ENCODE results near the gene RPS2. TPM values are rescaled to one million over a fixed set of nuclear protein-coding genes. Genes with fewer than 3 reads are reported as not detected.
A peak's percentile ranks its signal among the peaks of the same experiment; 100 is the strongest.

The RPS2 gene
- total RNA-seq, 1 donor from 2014 or later: 2,286 TPM

DNA sequence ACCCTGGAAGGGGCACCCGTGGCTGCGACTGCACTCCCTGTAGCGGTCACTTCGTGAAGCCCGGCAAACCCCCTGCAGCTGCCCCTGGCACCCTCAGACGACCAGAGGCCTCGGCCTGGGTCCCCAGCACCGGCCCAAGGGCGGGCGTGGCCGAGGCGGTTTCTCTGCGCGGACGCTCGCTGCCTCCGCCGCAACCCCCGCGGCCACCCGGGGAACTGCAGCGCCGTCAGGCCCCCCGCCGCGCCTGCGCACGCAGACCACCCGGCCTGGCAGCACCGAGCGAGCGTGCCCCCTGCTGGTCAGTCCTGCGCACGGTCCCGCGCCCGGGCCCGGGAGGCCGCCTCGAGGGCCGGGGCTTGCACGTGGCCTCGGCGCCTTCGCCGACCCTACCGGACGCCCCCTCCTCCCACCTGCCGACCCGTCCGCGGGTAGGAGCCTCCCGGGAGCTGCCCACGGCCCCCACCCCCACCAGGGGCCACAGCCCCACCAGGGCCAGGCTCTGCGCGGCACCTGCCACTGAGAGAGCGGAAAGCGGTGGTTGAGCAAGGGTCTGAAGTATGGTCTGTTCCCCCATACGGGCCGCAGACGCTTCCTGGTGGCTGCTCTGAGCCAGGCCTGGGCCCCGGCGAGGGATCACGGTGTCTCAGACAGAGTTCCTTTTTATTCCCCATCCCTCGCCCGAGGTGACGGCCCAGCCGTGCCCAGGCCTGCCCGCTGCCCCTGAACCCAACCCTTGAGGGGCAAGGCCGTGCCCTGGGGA lies 34.9 kb downstream of the RPS2 start:
- H3K4me3 Mint-ChIP-seq (ENCODE audit: unreplicated experiment): peak overlapping the region; percentile 57
- H3K36me3 Mint-ChIP-seq (ENCODE audit: unreplicated experiment): no peaks in the 10 kb centered on the region
- no peaks in the 10 kb centered on the region for H3K9me3 Mint-ChIP-seq (ENCODE audit: unreplicated experiment)
- no peak overlapping the region for H3K27ac Mint-ChIP-seq (ENCODE audit: unreplicated experiment)
- DNase-seq (ENCODE audit: extremely low spot score, unreplicated experiment): peak; percentile 99
- TF ChIP-seq, protein P1, sequence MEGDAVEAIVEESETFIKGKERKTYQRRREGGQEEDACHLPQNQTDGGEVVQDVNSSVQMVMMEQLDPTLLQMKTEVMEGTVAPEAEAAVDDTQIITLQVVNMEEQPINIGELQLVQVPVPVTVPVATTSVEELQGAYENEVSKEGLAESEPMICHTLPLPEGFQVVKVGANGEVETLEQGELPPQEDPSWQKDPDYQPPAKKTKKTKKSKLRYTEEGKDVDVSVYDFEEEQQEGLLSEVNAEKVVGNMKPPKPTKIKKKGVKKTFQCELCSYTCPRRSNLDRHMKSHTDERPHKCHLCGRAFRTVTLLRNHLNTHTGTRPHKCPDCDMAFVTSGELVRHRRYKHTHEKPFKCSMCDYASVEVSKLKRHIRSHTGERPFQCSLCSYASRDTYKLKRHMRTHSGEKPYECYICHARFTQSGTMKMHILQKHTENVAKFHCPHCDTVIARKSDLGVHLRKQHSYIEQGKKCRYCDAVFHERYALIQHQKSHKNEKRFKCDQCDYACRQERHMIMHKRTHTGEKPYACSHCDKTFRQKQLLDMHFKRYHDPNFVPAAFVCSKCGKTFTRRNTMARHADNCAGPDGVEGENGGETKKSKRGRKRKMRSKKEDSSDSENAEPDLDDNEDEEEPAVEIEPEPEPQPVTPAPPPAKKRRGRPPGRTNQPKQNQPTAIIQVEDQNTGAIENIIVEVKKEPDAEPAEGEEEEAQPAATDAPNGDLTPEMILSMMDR (IDR thresholded peaks at IDR 0.05): peak; percentile 96
- peaks cover 2% of the 10 kb centered on the region for H3K4me1 Mint-ChIP-seq (ENCODE audit: unreplicated experiment)
- no peaks in the 10 kb centered on the region for H3K27me3 Mint-ChIP-seq (ENCODE audit: unreplicated experiment)

DNA sequence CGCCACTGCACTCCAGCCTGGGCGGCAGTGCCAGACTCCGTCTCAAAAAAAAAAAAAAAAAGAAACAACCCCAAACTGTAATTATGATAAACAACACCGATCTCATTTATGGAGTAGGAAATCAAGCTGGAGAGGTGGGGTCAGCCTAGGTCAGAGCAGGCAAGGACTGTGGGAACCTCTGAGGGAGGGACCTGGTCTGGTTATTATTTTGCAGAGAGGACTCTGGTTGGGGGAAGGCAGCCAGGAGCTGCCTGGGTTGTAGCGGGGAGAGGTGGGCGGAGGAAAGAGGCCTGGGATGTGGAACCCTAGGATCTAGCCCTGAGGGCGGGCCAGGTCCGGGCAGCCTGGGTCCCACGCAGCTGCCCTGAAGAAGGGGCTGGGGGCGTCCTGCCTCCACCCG lies 35.5 kb downstream of the RPS2 start:
- H3K4me3 Mint-ChIP-seq (ENCODE audit: unreplicated experiment): peak overlapping the region; percentile 66
- peaks cover 6% of the 10 kb centered on the region for H3K4me1 Mint-ChIP-seq (ENCODE audit: unreplicated experiment)
- H3K27ac Mint-ChIP-seq (ENCODE audit: unreplicated experiment): no peak overlapping the region
- H3K36me3 Mint-ChIP-seq (ENCODE audit: unreplicated experiment): no peaks in the 10 kb centered on the region
- DNase-seq (ENCODE audit: extremely low spot score, unreplicated experiment): no peak
- TF ChIP-seq, protein P1 (IDR thresholded peaks at IDR 0.05): no peak
- no peaks in the 10 kb centered on the region for H3K9me3 Mint-ChIP-seq (ENCODE audit: unreplicated experiment)
- no peaks in the 10 kb centered on the region for H3K27me3 Mint-ChIP-seq (ENCODE audit: unreplicated experiment)

DNA sequence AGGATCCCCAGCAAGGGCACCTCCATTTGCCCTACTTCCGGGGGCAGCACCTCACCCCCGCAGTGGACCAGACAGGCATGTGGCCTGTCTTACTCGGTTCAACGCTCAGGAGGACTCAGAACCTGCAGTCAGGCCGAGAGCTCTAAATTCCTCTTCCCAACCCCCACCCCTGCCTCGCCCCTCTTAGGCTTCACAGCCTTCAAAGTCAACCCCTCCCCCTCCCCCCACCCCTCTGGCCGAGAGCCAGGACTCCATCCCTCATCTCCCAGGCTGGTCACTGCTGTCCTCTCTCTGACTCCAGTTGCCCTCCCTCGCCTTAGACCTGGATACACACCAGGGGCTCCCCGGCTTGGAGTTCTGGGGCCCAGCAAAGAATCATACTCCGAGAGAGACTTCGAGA lies 38.4 kb downstream of the RPS2 start:
- Mint-ChIP-seq H3K4me1 (ENCODE audit: unreplicated experiment) (peaks cover 13% of the 10 kb centered on the region), H3K36me3 (ENCODE audit: unreplicated experiment) (no peaks in the 10 kb centered on the region), H3K27ac (ENCODE audit: unreplicated experiment) (no peak overlapping the region), H3K4me3 (ENCODE audit: unreplicated experiment) (no peak overlapping the region), H3K9me3 (ENCODE audit: unreplicated experiment) (no peaks in the 10 kb centered on the region), H3K27me3 (ENCODE audit: unreplicated experiment) (peaks cover 11% of the 10 kb centered on the region)
- no peak for DNase-seq (ENCODE audit: extremely low spot score, unreplicated experiment)
- TF ChIP-seq, protein P1 (IDR thresholded peaks at IDR 0.05): no peak

DNA sequence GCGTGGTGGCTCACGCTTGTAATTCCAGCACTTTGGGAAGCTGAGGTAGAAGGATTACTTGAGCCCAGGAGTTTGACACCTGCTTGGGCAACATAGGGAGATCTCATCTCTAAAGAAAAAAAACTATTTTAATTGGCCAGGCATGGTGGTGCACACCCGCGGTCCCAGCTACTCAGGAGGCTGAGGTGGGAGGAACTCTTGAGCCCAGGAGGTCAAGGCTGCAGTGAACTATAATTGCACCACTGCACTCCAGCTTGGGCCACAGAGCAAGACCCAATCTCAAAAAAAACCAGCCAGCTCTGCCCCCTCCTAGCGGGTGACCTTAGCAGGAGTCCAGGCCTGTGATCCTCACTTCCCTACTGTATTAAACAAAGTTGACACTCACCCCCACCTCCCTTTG lies 40.5 kb downstream of the RPS2 start:
- no peak overlapping the region for H3K27ac Mint-ChIP-seq (ENCODE audit: unreplicated experiment)
- no peaks in the 10 kb centered on the region for H3K9me3 Mint-ChIP-seq (ENCODE audit: unreplicated experiment)
- TF ChIP-seq, protein P1 (IDR thresholded peaks at IDR 0.05): no peak
- DNase-seq (ENCODE audit: extremely low spot score, unreplicated experiment): no peak
- H3K4me3 Mint-ChIP-seq (ENCODE audit: unreplicated experiment): no peak overlapping the region
- H3K36me3 Mint-ChIP-seq (ENCODE audit: unreplicated experiment): no peaks in the 10 kb centered on the region
- H3K4me1 Mint-ChIP-seq (ENCODE audit: unreplicated experiment): peaks cover 16% of the 10 kb centered on the region
- H3K27me3 Mint-ChIP-seq (ENCODE audit: unreplicated experiment): peaks cover 21% of the 10 kb centered on the region

DNA sequence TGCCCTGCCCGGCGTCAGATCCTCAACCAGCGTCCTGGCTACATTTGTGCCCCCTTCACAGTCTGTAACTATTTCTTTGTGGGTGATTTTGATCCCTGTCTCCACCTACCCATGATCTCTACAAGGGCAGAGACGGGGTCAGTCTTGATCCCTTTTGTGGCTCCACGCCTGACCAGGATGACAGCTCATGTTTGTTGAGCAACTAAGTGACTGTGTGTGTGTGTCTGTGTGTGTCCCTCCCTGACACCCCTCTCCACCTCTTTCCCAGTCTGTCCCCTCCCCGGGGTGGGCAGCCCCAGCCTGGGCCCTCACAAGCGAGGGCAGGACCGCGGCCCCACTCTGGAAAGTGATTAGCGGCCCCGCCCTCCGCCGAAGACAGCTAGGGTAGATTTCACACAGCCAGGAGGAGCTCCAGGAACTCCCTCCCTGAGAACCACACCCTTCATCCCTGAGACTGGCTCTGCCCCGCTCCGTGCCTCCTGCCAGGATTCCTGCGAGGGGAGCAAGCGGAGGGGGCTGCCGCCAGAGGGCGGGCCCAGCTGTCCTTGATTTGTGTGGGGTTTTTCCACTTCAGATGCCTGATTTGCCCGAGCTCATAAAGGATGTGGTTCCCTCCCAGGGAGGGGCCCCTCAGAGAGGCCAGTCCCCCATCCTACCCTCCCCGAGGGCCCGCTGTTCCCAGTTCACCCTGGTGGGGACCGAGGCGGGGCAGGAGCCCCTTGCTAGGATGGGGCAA lies 41.2 kb downstream of the RPS2 start:
- Mint-ChIP-seq H3K4me3 (ENCODE audit: unreplicated experiment) (no peak overlapping the region), H3K27ac (ENCODE audit: unreplicated experiment) (no peak overlapping the region), H3K9me3 (ENCODE audit: unreplicated experiment) (no peaks in the 10 kb centered on the region), H3K27me3 (ENCODE audit: unreplicated experiment) (peaks cover 26% of the 10 kb centered on the region), H3K36me3 (ENCODE audit: unreplicated experiment) (no peaks in the 10 kb centered on the region), H3K4me1 (ENCODE audit: unreplicated experiment) (peaks cover 15% of the 10 kb centered on the region)
- TF ChIP-seq, protein P1 (IDR thresholded peaks at IDR 0.05): peak; percentile 50
- DNase-seq (ENCODE audit: extremely low spot score, unreplicated experiment): no peak
